Measurements from ENCODE around the gene ADM2.

- TF ChIP-seq, protein P1, sequence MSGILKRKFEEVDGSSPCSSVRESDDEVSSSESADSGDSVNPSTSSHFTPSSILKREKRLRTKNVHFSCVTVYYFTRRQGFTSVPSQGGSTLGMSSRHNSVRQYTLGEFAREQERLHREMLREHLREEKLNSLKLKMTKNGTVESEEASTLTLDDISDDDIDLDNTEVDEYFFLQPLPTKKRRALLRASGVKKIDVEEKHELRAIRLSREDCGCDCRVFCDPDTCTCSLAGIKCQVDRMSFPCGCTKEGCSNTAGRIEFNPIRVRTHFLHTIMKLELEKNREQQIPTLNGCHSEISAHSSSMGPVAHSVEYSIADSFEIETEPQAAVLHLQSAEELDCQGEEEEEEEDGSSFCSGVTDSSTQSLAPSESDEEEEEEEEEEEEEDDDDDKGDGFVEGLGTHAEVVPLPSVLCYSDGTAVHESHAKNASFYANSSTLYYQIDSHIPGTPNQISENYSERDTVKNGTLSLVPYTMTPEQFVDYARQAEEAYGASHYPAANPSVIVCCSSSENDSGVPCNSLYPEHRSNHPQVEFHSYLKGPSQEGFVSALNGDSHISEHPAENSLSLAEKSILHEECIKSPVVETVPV (CRISPR knock-in tag; IDR thresholded peaks at IDR 0.05), result no peak
- TF ChIP-seq RARB (CRISPR knock-in tag; IDR thresholded peaks at IDR 0.05) (no peak), GLIS3 (CRISPR knock-in tag; IDR thresholded peaks at IDR 0.05) (no peak), PPARA (CRISPR knock-in tag; IDR thresholded peaks at IDR 0.05; ENCODE audit: borderline replicate concordance) (no peak)
These were observed 11.7 kb upstream of the ADM2 start for GRCh38 chr22:50469377-50470305.

Measured in SK-N-SH treated with all-trans-retinoic acid at 6 μM for 48 hours (cell line).